CD4-positive, alpha-beta T cell treated with Interleukin-6 for 4 hours (primary cell): ENCODE data around the gene CSNK2B.

Experiments used
- DNase-seq: peaks from one replicate; pipeline ENCODE4 v3.0.0-alpha.2; 2020; ENCODE audit warnings: mixed read lengths

Gene CSNK2B

GRCh38 chr6:31662124-31662723, 3.7 kb upstream of the CSNK2B start:
- no peak for DNase-seq

GRCh38 chr6:31663126-31663960, 2.5 kb upstream of the CSNK2B start:
- DNase-seq = no peak

- no peak for DNase-seq
Observed at GRCh38 chr6:31663961-31664789, 1.7 kb upstream of the CSNK2B start.

GRCh38 chr6:31664790-31665500, 935 bp upstream of the CSNK2B start, which contains the start of gene GPANK1:
GPANK1 (minus strand) TSS chr6:31664997; CDS start chr6:31664478, 519 bp downstream.
- DNase-seq = peak; percentile 94

- DNase-seq = no peak
Observed at GRCh38 chr6:31666337-31666965, 571 bp downstream of the CSNK2B start.

GRCh38 chr6:31669676-31670075, 3.8 kb downstream of the CSNK2B start, which contains the start of gene LY6G5B:
LY6G5B (plus strand) TSS chr6:31669976; CDS start chr6:31670951, 975 bp downstream.
- no peak for DNase-seq

- no peak for DNase-seq
Observed at GRCh38 chr6:31676322-31676903, 10.5 kb downstream of the CSNK2B start.

- no peak for DNase-seq
Observed at GRCh38 chr6:31676904-31677303, 11.0 kb downstream of the CSNK2B start.

GRCh38 chr6:31677955-31678354, 12.1 kb downstream of the CSNK2B start:
- no peak for DNase-seq

- DNase-seq = peak; percentile 76
Observed at GRCh38 chr6:31680226-31681134, 14.6 kb downstream of the CSNK2B start, which contains the start of gene LY6G5C. LY6G5C (minus strand) TSS chr6:31681067; CDS start chr6:31680373, 694 bp downstream.

- peak; percentile 61 for DNase-seq
Observed at GRCh38 chr6:31681135-31681671, 15.3 kb downstream of the CSNK2B start.

GRCh38 chr6:31683591-31683990, 17.7 kb downstream of the CSNK2B start:
- no peak for DNase-seq

GRCh38 chr6:31686483-31686882, 20.6 kb downstream of the CSNK2B start:
- DNase-seq = no peak

GRCh38 chr6:31687321-31687720, 21.4 kb downstream of the CSNK2B start:
- DNase-seq = no peak

GRCh38 chr6:31687860-31688693, 22.2 kb downstream of the CSNK2B start:
- no peak for DNase-seq

GRCh38 chr6:31689249-31690110, 23.6 kb downstream of the CSNK2B start:
- DNase-seq = no peak

GRCh38 chr6:31690231-31691077, 24.6 kb downstream of the CSNK2B start:
- no peak for DNase-seq
